ENCODE data around the gene DUS1L. TPM values are rescaled to one million over a fixed set of nuclear protein-coding genes. Genes with fewer than 3 reads are reported as not detected.

DUS1L gene
- total RNA-seq, 1 donor from 2014 or later: 24.5 TPM

- Histone ChIP-seq H3K9ac (ENCODE audit: low read depth in 1 of 3, low read length in 3 of 3) (no peak overlapping the region), H3K9me3 (ENCODE audit: control insufficient read depth in 3 of 3, low read length in 3 of 3) (no peaks in the 10 kb centered on the region), H3K4me3 (ENCODE audit: low read length in 3 of 3) (no peak overlapping the region), H3K4me1 (ENCODE audit: control insufficient read depth in 3 of 3, insufficient read depth in 3 of 3, low read length in 3 of 3) (peaks cover 23 to 28% (median 28%) of the 10 kb centered on the region in 3 donors), H3K27ac (ENCODE audit: low read depth, low read length) (no peak overlapping the region), H3K36me3 (ENCODE audit: control insufficient read depth in 3 of 3, insufficient read depth in 3 of 3, low read length in 3 of 3) (peaks cover 0 to 3% (median 0%) of the 10 kb centered on the region in 3 donors), H3K27me3 (ENCODE audit: control insufficient read depth in 3 of 3, insufficient read depth in 3 of 3, low read length in 3 of 3) (no peaks in the 10 kb centered on the region)
Measured at GRCh38 chr17:82014971-82015310, 50.7 kb downstream of the DUS1L start.

GRCh38 chr17:82014432-82014831, 51.2 kb downstream of the DUS1L start:
- H3K27ac ChIP-seq (ENCODE audit: low read depth, low read length): no peak overlapping the region
- no peaks in the 10 kb centered on the region for H3K27me3 ChIP-seq (ENCODE audit: control insufficient read depth in 3 of 3, insufficient read depth in 3 of 3, low read length in 3 of 3)
- peaks cover 19 to 23% (median 23%) of the 10 kb centered on the region in 3 donors for H3K4me1 ChIP-seq (ENCODE audit: control insufficient read depth in 3 of 3, insufficient read depth in 3 of 3, low read length in 3 of 3)

DNA sequence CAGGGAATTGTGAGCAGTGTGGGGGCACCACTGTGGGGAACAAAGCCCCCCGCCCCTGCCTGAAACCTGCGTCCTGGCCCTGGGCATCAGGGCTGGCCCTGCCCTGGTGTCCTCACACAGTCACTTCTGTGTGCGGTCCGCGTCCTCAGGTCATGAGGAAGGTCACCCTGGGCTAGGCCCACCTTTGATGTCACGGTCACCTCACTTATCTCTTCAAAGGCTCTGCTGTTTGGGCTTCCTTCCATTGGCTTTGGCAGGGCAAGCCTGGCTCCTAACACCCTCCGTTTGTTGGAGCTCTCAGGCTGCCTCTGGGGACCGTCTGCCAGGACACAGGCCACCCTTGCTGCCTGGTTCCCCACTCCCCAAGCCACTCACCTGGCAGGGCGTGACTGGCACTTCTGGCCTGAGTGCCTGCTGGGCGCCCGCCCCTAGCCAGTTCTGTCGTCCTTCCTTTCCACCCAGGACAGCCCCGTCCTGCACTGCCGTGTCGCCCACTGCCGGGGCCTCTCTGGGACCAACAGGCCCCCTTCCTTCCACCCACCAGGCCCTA, 51.8 kb downstream of the DUS1L start:
- Histone ChIP-seq H3K36me3 (ENCODE audit: control insufficient read depth in 3 of 3, insufficient read depth in 3 of 3, low read length in 3 of 3) (peaks cover 0 to 3% (median 0%) of the 10 kb centered on the region in 3 donors), H3K9me3 (ENCODE audit: control insufficient read depth in 3 of 3, low read length in 3 of 3) (no peaks in the 10 kb centered on the region), H3K27me3 (ENCODE audit: control insufficient read depth in 3 of 3, insufficient read depth in 3 of 3, low read length in 3 of 3) (no peaks in the 10 kb centered on the region), H3K9ac (ENCODE audit: low read depth in 1 of 3, low read length in 3 of 3) (peak overlapping the region in 1 of 3 donors; percentile 3), H3K27ac (ENCODE audit: low read depth, low read length) (no peak overlapping the region), H3K4me3 (ENCODE audit: low read length in 3 of 3) (no peak overlapping the region), H3K4me1 (ENCODE audit: control insufficient read depth in 3 of 3, insufficient read depth in 3 of 3, low read length in 3 of 3) (peaks cover 13 to 17% (median 17%) of the 10 kb centered on the region in 3 donors)

More at GRCh38 chr17:82014432-82014831, 51.2 kb downstream of the DUS1L start:
- H3K36me3 ChIP-seq (ENCODE audit: control insufficient read depth in 3 of 3, insufficient read depth in 3 of 3, low read length in 3 of 3): peaks cover 0 to 3% (median 0%) of the 10 kb centered on the region in 3 donors
- no peak overlapping the region for H3K4me3 ChIP-seq (ENCODE audit: low read length in 3 of 3)
- H3K9me3 ChIP-seq (ENCODE audit: control insufficient read depth in 3 of 3, low read length in 3 of 3): no peaks in the 10 kb centered on the region
- H3K9ac ChIP-seq (ENCODE audit: low read depth in 1 of 3, low read length in 3 of 3): no peak overlapping the region

DNA sequence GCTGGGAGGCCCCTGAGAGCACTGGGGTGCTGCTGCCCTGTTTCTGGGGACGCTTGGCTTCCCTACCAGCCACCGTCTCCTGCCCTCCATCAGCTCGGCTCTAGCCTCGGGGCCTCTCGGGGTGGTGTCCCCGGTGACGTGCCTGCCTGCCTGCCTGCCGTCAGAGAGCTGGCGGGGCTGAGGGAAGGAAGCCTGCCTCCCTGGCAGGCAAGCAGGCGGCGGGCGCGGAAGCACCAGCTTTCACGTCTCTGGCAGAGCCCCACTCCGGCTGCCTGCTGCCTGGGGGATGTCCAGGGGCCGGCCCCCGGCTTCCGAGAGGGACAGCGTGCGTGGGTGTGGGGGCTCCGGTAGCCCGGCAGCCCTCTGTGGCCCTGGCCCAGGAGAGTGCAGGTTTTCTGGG, 52.3 kb downstream of the DUS1L start:
- H3K4me3 ChIP-seq (ENCODE audit: low read length in 3 of 3): no peak overlapping the region
- H3K9me3 ChIP-seq (ENCODE audit: control insufficient read depth in 3 of 3, low read length in 3 of 3): no peaks in the 10 kb centered on the region
- no peak overlapping the region for H3K27ac ChIP-seq (ENCODE audit: low read depth, low read length)
- peaks cover 0 to 3% (median 0%) of the 10 kb centered on the region in 3 donors for H3K36me3 ChIP-seq (ENCODE audit: control insufficient read depth in 3 of 3, insufficient read depth in 3 of 3, low read length in 3 of 3)
- no peaks in the 10 kb centered on the region for H3K27me3 ChIP-seq (ENCODE audit: control insufficient read depth in 3 of 3, insufficient read depth in 3 of 3, low read length in 3 of 3)
- H3K9ac ChIP-seq (ENCODE audit: low read depth in 1 of 3, low read length in 3 of 3): no peak overlapping the region
- peaks cover 8 to 12% (median 12%) of the 10 kb centered on the region in 3 donors for H3K4me1 ChIP-seq (ENCODE audit: control insufficient read depth in 3 of 3, insufficient read depth in 3 of 3, low read length in 3 of 3)

DNA sequence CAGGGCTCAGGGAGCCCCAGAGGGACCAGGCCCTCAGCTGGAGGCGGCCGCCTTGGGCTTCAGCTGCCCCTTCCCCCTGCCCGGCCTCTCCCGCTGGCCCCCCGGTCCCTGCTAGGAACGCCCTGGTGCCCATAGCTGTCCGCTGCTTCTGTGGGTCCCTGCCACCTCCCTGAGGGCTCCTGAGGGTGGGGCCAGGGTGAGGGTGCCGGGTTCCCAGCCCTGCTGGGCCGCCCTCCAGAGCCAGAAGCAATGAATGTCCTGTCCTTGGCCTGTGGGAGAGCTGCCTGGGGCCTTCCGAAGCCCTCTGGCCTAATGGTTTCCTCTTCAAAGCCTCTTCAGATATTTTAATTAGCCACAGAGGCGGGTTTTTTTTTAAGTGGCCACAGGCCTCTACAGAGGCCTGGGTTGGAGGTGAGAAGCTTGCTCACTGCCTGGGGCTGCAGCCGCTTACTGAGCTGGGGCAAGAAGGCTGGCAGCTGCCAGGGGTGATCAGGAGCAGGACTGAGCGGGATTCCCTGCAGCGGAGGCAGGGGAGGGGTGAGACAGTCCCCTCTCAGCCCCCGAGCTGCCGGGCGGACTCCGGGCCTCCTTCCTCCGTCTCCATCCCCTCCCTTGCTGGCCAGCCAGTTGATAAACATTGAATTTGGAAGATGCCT, 52.8 kb downstream of the DUS1L start:
- no peak overlapping the region for H3K4me3 ChIP-seq (ENCODE audit: low read length in 3 of 3)
- H3K27me3 ChIP-seq (ENCODE audit: control insufficient read depth in 3 of 3, insufficient read depth in 3 of 3, low read length in 3 of 3): no peaks in the 10 kb centered on the region
- H3K9ac ChIP-seq (ENCODE audit: low read depth in 1 of 3, low read length in 3 of 3): no peak overlapping the region
- H3K4me1 ChIP-seq (ENCODE audit: control insufficient read depth in 3 of 3, insufficient read depth in 3 of 3, low read length in 3 of 3): peaks cover 3 to 6% (median 6%) of the 10 kb centered on the region in 3 donors
- no peaks in the 10 kb centered on the region for H3K9me3 ChIP-seq (ENCODE audit: control insufficient read depth in 3 of 3, low read length in 3 of 3)
- H3K36me3 ChIP-seq (ENCODE audit: control insufficient read depth in 3 of 3, insufficient read depth in 3 of 3, low read length in 3 of 3): peaks cover 0 to 3% (median 0%) of the 10 kb centered on the region in 3 donors
- H3K27ac ChIP-seq (ENCODE audit: low read depth, low read length): no peak overlapping the region

- Histone ChIP-seq H3K4me1 (ENCODE audit: control insufficient read depth in 3 of 3, insufficient read depth in 3 of 3, low read length in 3 of 3) (peaks cover 0 to 1% (median under 1%) of the 10 kb centered on the region in 3 donors), H3K27ac (ENCODE audit: low read depth, low read length) (no peak overlapping the region), H3K9me3 (ENCODE audit: control insufficient read depth in 3 of 3, low read length in 3 of 3) (no peaks in the 10 kb centered on the region), H3K4me3 (ENCODE audit: low read length in 3 of 3) (no peak overlapping the region), H3K36me3 (ENCODE audit: control insufficient read depth in 3 of 3, insufficient read depth in 3 of 3, low read length in 3 of 3) (peaks cover 0 to 3% (median 0%) of the 10 kb centered on the region in 3 donors), H3K9ac (ENCODE audit: low read depth in 1 of 3, low read length in 3 of 3) (no peak overlapping the region), H3K27me3 (ENCODE audit: control insufficient read depth in 3 of 3, insufficient read depth in 3 of 3, low read length in 3 of 3) (no peaks in the 10 kb centered on the region)
Measured at GRCh38 chr17:82012261-82012639, 53.4 kb downstream of the DUS1L start.

DNA sequence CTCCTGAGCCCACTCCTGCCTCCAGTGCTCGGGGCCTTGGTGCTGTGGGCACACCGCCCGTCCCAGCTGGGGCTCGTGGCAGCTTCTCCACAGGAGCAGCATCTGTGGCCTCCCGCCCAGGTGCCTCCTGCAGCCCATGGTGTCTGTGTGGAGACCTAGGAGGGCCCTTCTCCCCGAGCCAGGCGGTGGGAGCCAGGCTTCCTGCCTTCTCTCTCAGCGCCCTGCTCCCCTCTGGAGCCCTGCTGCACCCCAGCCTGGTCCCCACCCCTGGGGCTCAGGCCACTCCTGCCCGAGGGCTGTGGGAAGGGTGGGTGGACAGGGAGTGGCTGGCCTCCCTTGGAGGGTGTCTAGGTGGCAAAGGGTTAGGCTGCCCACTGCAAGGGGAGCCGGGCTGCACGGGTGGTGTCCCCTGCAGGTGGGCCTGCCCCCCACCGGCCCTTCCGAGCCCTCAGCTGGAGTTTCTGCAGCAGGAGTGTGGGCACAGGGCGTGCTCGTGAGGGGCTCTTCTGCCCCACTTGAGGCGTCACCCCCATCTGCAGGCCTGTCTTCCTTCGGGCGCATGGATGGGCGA, 53.9 kb downstream of the DUS1L start:
- H3K4me1 ChIP-seq (ENCODE audit: control insufficient read depth in 3 of 3, insufficient read depth in 3 of 3, low read length in 3 of 3): no peaks in the 10 kb centered on the region
- no peaks in the 10 kb centered on the region for H3K9me3 ChIP-seq (ENCODE audit: control insufficient read depth in 3 of 3, low read length in 3 of 3)
- no peaks in the 10 kb centered on the region for H3K27me3 ChIP-seq (ENCODE audit: control insufficient read depth in 3 of 3, insufficient read depth in 3 of 3, low read length in 3 of 3)
- no peak overlapping the region for H3K9ac ChIP-seq (ENCODE audit: low read depth in 1 of 3, low read length in 3 of 3)
- H3K27ac ChIP-seq (ENCODE audit: low read depth, low read length): no peak overlapping the region
- H3K4me3 ChIP-seq (ENCODE audit: low read length in 3 of 3): no peak overlapping the region
- peaks cover 0 to 3% (median 0%) of the 10 kb centered on the region in 3 donors for H3K36me3 ChIP-seq (ENCODE audit: control insufficient read depth in 3 of 3, insufficient read depth in 3 of 3, low read length in 3 of 3)

GRCh38 chr17:82010575-82011525, 54.8 kb downstream of the DUS1L start:
- peaks cover 5 to 8% (median 7%) of the 10 kb centered on the region in 3 donors for H3K4me1 ChIP-seq (ENCODE audit: control insufficient read depth in 3 of 3, insufficient read depth in 3 of 3, low read length in 3 of 3)
- no peak overlapping the region for H3K4me3 ChIP-seq (ENCODE audit: low read length in 3 of 3)
- H3K27me3 ChIP-seq (ENCODE audit: control insufficient read depth in 3 of 3, insufficient read depth in 3 of 3, low read length in 3 of 3): no peaks in the 10 kb centered on the region
- no peak overlapping the region for H3K27ac ChIP-seq (ENCODE audit: low read depth, low read length)
- no peak overlapping the region for H3K9ac ChIP-seq (ENCODE audit: low read depth in 1 of 3, low read length in 3 of 3)
- no peaks in the 10 kb centered on the region for H3K9me3 ChIP-seq (ENCODE audit: control insufficient read depth in 3 of 3, low read length in 3 of 3)
- peaks cover 0 to 3% (median 0%) of the 10 kb centered on the region in 3 donors for H3K36me3 ChIP-seq (ENCODE audit: control insufficient read depth in 3 of 3, insufficient read depth in 3 of 3, low read length in 3 of 3)

DNA sequence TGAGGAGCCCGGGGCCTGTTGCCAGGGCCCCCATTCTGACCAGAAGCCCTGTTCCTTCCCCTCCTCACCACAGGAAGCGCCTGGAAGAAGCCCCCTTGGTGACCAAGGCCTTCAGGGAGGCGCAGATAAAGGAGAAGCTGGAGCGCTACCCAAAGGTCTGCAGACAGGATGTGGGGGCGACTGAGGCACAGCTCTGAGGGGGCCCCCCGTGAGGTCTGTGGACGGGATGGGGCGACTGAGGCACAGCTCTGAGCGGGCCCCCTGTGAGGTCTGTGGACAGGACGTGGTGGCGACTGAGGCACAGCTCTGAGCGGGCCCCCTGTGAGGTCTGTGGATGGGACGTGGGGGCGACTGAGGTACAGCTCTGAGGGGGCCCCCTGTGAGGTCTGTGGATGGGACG, 56.2 kb downstream of the DUS1L start:
- Histone ChIP-seq H3K27me3 (ENCODE audit: control insufficient read depth in 3 of 3, insufficient read depth in 3 of 3, low read length in 3 of 3) (no peaks in the 10 kb centered on the region), H3K4me3 (ENCODE audit: low read length in 3 of 3) (no peak overlapping the region), H3K9ac (ENCODE audit: low read depth in 1 of 3, low read length in 3 of 3) (no peak overlapping the region), H3K9me3 (ENCODE audit: control insufficient read depth in 3 of 3, low read length in 3 of 3) (no peaks in the 10 kb centered on the region), H3K4me1 (ENCODE audit: control insufficient read depth in 3 of 3, insufficient read depth in 3 of 3, low read length in 3 of 3) (peaks cover 10 to 12% (median 11%) of the 10 kb centered on the region in 3 donors), H3K27ac (ENCODE audit: low read depth, low read length) (no peak overlapping the region), H3K36me3 (ENCODE audit: control insufficient read depth in 3 of 3, insufficient read depth in 3 of 3, low read length in 3 of 3) (peaks cover 0 to 3% (median 0%) of the 10 kb centered on the region in 3 donors)
